Adrenal gland (tissue), 5 donors: Measurements from ENCODE around the gene MAP4K1.

Source experiments
- POLR2A ChIP-seq, 2 donors: fragments of 450-650 bp; IDR thresholded peaks; one replicate each; pipeline ENCODE4 v1.6.1; 2017; ENCODE audit warnings: antibody characterized with exemption in 2 of 2, mild to moderate bottlenecking in 2 of 2, moderate library complexity in 1 of 2
- TF ChIP-seq, protein P1 (sequence below), 6 experiments: fragments of 450-650 bp in 4 of 6; fragments of 200-600 bp in 2 of 6; sonication (generic) in 1 of 6; IDR thresholded peaks; 1 replicate in 5 of 6; 2 replicates in 1 of 6; pipeline versions ENCODE4 v1.5.1 to v1.8.0; 2016 to 2021; ENCODE audit warnings: antibody characterized with exemption in 6 of 6, mild to moderate bottlenecking in 2 of 6, moderate library complexity in 1 of 6
- donor health status: DM: no; HTN: no; CAD: no.

- TF ChIP-seq, protein P1, sequence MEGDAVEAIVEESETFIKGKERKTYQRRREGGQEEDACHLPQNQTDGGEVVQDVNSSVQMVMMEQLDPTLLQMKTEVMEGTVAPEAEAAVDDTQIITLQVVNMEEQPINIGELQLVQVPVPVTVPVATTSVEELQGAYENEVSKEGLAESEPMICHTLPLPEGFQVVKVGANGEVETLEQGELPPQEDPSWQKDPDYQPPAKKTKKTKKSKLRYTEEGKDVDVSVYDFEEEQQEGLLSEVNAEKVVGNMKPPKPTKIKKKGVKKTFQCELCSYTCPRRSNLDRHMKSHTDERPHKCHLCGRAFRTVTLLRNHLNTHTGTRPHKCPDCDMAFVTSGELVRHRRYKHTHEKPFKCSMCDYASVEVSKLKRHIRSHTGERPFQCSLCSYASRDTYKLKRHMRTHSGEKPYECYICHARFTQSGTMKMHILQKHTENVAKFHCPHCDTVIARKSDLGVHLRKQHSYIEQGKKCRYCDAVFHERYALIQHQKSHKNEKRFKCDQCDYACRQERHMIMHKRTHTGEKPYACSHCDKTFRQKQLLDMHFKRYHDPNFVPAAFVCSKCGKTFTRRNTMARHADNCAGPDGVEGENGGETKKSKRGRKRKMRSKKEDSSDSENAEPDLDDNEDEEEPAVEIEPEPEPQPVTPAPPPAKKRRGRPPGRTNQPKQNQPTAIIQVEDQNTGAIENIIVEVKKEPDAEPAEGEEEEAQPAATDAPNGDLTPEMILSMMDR (IDR thresholded peaks at IDR 0.05): no peak
- TF ChIP-seq POLR2A (IDR thresholded peaks at IDR 0.05): no peak
Observed at GRCh38 chr19:38559428-38560401, 58.0 kb downstream of the MAP4K1 start.
